HPDE6-E6E7 (cell line): Measurements from ENCODE around the gene INSC.

Experiments used
- DNase-seq: peaks from one replicate; pipeline ENCODE4 v3.0.0; 2011; ENCODE audit warnings: missing footprints; ENCODE audit errors: extremely low spot score

The INSC gene

DNA sequence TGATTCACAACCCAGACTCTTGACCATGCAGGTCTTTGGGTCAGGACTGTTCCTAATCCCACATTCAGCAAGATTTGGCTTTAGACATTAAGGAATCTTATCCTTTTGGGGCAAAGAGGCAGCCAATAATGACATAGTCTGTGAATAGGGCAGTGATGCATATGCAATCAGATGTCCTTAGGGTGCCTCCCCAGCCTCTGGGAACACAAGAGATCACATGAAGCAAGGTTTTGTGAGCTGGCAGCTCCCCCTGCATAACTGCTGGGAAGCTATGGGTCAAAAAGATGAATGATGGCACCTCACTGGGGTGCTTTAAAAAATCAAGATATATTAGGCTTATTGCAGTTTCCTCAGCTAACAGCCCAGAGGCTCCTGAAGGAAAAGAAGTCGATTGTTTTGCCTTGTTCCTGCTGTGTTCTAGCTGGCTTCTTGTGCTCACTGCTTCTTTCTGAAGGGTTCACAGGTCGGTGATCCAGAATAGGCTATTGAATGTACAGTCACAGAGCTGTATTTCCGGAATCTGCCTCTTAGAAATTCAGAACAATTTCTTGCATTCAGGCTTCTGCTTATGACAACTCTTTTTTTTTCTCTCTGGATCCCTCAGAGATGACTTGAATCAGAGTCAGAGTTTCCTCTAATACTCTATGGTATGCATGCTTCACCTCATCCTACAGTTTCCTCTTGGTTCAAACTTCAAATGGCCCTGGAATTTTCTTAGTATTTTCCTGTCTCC lies 31.7 kb downstream of the INSC start:
- no peak for DNase-seq

DNA sequence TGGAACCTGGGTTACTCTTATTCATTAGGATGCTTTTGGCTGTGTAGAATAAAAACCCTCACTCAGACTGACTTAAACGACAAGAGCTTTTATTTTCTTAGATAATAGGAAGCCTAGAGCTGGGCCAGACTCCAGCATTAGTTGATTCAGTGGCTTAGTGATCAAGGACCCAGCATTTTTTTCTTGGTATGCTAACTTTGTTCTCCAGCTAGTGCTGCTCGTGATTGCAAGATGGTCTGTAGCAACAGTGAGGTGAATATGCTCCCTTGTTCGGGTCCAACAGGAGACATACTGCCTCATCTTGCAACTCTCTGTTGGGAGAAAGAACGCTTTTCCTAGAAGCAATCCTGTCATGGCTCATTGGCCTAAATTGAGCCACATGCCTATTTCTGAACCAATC lies 33.4 kb downstream of the INSC start:
- no peak for DNase-seq

DNA sequence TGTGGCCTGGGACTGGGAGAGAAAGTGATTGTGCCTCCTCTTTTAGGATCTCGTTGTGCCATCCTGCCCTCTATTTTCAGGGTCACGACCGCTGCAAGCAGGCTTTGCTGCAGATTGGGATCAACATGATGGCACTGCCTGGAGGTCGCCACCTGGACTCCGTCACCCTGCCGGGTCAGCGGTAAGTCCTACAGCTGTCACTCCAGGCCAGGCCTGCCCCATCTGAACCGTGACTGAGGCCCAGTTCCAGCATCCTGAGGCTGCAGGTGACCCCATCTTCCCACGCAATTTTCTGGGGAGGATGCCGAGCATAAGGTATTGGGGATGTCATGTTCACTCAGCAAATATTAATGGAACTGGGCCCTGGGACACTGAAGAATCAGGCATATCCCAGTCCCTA lies 34.3 kb downstream of the INSC start:
- no peak for DNase-seq

DNA sequence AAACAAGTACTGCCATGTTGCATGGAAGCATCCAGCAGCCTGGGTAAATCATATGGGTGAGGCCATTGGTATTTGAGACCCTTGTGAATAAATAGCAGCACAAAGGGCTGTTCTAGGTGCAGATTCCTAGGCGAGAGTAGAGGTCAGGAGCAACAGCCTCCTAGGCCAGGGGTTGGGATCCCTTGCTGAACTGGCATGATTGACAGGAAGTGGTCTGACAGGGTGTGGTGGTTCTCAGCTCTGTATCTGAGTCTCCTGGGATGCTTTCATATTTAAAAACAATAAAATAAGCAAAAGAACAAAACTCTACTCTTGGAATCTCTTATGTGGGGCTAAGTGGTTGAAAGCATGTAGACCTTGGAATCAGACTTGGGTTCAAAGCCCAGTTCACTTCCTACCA lies 35.8 kb downstream of the INSC start:
- DNase-seq, result no peak

DNA sequence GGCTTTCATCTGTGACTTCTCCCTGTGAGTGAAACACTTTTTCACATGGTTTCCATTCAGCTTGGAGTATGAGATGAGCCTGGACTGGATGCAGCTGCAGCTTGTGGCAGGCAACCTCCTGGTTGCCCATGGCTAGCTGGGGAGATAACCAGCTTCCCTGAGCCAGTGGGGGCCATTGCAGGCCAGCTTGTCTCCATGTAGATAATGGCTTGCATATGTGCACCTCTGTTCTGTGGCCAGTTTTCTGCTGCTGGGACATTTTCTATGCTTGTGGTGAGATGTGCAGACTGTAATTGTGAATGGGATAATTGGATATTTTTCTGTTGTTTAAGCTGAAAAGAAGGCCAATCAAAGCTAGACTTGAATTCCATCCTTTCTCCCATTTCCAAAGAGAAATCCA lies 38.5 kb downstream of the INSC start:
- DNase-seq, result no peak

DNA sequence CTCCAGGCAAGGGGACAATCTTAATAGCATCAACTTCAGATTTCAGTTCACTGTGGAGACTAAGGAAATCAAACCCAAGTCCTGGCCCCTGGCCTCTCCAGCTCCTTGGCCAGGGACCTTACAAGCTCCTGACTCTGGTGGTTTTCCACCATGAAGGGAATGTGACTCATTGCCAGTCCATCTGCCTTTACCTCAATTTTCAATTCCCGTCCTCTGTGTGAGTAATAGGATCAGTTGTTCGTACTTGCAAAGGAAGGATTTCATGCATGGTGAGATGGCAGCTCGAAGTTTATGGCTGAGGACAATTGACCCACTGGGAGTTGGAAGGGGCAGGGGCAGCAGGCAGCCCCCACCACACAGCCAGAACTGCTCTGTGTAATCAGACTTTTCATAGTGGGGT lies 42.5 kb downstream of the INSC start:
- DNase-seq, result peak; percentile 46

DNA sequence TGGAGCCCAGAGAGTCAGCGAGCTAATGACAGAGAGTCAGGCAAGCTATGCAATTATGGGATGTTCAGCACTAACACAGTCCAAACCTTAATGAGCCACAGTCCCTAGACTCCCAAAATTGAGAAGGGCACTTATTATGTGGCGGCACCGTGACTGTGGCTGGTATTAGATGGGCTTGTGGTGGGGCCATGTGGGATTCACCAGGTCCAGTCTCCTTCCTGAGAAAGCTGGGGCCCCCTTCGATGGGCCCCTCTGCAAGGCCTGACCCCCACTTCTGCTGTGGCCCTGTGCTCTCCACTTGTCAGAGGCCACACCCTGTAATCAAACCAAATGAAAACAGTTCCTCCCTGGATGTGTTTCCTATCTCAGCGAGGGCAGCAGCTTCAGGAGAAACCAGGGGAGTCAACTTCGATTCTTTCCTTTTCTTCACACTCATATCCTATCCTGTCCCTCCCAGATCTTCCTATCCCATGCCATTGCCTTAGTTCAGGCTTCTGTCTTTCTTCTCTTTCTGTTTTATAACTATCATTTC lies 42.9 kb downstream of the INSC start:
- no peak for DNase-seq

DNA sequence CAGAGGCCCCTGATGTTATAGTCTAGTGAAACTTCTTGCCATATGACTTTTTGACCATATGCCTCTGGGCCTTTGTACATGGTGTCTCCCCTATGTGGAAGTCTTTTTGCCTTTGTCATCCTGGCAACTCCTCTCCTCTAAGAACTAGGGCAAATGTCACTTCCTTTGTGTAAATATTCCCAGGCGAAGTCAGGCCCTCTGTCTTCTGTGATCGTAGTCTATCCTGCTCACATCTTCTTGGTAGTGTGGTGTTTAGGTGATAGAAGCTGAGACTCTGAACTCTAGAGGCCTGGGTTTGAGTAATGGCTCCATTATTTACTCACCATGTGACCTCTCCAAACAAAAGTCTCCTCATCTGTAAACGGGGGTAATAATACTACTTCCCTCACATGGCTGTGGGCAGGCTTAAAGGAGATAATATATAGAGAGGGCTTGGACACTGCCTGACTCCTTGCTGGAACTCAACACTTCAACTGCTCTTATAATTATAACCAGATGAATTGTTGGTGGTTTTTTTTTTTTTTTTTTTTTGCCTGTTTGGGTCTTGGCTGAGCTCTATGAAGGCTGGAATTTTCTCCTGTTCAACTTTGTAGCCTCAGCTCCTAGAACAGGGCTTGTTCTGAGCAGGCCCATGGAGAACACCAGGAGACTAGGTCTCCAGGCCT lies 43.8 kb downstream of the INSC start:
- DNase-seq, result no peak

DNA sequence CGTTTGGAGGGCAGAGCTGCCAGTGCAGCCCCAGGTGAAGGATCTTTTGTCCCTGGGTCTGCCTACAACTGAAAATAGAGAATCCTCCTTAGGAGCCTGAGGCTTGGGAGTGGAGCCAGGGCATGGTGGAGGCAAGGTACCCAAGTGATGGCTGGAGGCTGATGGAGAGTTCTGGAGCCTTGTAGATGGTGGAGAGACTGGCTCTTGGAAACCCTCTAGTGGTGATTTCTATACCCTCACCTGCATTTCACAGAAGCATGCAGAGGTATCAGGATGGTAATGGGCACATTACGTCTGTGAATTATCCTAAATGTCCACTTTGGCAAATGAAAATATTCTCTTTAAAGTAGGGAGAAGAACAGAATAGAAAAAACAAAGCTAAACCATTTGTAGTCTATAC lies 44.4 kb downstream of the INSC start:
- peak; percentile 19 for DNase-seq

DNA sequence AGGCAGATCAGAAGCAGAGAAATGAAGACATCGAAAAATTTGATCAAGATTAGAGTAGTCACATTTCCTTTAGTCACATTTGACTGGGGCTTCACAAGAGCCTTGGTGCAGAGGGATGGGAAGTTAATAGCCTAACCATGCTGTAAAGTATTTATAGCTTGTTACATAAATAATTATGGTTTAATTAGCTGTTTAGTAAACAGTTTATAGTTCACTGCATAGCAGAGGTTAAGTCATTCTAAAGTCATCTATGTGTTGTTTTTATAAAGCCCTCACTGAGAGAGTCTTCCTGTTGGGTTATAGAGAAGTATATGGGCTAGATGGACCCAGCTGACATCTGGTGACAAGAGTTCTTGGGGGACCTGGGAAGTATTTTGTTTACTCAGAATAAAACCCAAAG lies 47.1 kb downstream of the INSC start:
- no peak for DNase-seq

DNA sequence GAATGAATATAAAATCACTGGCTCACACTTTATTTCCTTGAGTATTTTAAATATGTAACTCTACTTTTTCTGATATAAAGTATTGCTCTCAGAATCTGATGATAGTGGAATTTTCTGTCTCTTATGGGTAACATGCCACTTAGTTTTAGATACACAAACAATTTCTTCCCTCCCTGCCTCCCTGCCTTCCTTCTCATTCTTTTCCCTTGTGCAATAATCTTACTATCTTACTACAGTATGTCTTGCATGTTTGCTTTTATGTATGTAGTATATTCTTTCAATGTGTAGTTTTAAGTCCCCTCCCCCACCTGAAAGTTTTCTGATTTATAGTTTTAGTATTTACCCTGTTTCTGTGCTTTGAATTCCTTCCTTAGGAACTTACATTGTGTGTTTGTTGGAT lies 48.4 kb downstream of the INSC start:
- no peak for DNase-seq

DNA sequence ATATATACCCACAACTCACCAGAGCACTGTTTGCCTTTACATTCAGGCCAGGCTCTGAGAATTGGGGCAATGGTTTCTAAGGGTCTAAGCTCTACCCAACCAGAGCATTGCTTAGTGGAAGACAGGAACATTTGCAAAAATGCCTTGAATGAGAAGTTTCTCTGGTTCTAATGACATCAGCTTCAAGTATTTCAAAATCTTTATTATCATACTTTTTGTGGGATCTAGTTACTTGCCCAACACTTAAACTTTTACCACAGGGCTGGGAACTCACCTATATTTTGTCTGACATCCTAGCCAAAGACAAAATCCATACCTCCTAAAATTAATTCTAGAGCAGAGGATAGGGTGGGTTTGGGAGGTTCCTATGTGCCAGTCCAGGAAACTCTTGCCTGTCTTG lies 51.5 kb downstream of the INSC start:
- no peak for DNase-seq

DNA sequence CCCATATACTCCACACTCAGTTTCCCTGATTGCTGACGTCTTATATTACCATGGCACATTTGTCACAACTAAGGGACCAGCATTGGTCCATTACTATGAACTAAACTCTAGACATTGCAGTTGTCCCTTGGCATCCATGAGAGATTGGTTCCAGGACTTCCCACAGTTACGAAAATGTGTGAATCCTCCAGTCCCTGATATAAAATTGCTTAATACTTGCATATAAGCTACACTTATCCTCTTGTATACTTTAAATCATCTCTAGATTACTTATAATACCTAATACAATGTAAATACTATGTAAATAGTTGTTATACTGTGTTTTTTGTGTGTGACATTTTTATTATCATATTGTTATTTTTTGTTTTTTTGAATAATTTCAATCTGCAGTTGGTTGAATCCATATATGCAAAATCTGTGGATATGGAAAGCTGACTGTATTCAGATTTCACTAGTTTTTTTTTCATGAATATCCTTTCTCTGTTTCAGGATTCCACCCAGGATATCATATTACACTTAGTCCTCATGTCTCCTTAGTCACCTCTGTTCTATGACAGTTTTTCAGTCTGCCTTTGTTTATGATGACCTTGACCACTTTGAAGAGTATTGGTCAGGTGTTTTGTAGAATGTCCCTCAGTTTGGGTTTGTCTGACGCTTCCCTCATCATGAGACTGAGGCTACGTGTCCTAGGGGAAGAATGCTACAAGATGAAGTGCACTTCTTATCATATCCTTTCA lies 55.3 kb downstream of the INSC start:
- DNase-seq, result no peak

DNA sequence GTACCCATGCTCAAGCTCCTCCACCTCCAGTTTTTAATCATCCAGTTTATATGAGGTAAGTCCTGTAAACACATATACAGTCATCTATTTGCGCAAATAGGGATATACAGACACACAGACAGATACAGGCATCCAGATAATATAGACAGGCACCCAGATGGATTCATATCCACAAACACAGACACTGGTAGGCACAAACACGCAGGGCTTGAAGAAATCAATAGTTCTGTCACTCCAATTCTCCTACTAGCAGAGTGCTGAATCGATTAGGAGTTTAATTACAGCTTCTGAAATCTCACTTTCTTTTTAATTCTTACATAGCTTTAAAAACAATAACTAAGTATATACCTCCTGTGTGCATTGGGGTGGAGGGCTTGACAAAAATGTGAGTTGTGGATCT lies 56.0 kb downstream of the INSC start:
- no peak for DNase-seq

DNA sequence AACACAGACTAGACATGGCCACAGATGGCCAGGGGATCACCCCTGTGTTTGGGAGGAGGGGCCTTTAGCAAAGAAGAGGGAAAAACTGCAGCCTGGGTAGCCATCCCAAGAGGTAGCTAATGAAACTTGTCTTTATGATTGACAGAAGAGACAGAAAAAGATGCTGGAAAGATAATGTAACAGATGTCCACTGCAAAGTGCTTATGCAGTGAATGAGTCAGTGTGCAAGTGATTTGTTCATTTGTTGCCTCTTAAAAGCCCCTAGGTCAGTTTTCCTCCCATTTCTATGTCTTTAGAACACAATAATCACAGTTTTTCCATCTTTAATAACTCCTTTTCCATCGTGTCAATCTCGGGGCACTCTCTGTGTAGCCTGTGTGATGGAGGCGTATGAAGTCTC lies 57.2 kb downstream of the INSC start:
- DNase-seq, result no peak

DNA sequence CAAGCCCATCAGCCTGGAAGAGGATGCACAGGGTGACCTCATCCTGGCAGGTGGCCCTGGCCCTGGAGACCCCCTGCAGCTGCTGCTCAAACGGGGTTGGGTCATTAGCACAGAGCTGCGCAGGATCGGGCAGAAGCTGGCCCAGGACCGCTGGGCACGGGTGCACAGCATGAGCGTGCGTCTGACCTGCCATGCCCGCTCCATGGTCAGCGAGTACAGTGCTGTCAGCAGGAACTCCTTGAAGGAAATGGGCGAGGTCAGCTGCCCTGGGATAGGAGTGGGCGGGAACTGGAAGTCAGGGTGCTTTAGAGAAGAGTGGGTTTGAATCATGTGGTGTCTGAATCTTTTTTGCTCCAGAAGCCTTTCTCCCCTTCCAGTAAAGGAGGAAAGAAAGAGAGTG lies 61.1 kb downstream of the INSC start:
- DNase-seq, result no peak

DNA sequence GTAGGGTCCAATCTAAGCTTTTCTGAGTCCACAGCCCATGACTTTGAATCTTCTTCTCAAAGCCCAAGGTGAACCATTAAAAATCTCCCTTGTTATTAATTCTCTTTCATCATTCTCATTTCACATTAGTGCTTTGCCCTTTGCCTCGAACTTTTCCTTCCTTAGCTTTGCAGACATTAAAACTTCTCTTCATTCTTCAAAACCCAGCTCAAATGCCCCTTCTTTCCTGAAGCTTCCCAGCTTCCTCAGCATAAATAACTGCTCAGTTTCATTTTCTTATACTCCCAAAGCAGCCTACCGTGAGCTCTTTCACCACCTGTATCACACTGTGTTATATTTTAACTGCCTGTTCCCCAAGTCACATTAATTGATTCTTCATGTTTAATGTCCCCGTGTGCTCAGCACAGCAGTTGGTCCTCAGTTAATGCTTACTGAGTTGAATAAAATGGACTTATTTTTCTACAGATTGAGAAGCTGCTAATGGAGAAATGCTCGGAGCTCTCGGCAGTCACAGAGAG lies 62.0 kb downstream of the INSC start:
- no peak for DNase-seq

DNA sequence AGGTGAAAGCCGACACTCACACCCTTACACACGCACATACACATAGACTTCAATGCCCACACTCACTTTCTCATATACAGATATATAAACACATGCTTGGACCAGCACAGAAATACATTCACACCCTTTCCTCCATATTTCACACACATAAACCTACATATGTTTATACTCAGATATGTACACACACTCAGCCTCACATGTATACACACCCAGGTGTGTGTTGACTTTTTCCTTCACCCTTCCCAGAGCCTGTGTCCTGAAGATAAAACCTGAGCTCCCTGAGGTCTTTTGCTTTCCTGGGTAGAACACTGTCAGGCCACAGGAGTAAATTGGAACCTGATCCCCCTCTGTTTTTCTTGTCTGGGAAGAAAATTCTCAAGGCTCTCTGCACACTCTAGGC lies 62.8 kb downstream of the INSC start:
- DNase-seq, result no peak

DNA sequence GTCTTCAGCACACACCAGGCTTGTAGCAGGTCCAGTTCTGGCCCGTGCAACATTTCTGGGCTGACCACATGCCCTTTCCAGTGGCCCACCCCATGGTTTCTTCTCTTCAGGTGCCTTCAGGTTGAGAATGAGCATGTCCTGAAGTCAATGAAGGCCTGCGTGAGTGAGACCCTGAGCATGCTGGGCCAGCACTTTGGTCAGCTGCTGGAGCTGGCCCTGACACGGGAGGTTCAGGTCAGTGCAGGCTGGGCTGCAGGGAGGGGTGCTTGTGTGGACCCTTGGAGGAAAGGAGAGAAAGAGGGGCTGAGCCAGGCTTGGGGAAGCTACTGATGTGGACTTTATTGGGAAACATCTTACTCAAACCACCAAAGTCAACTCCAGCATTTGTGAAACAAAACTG lies 63.5 kb downstream of the INSC start:
- no peak for DNase-seq

DNA sequence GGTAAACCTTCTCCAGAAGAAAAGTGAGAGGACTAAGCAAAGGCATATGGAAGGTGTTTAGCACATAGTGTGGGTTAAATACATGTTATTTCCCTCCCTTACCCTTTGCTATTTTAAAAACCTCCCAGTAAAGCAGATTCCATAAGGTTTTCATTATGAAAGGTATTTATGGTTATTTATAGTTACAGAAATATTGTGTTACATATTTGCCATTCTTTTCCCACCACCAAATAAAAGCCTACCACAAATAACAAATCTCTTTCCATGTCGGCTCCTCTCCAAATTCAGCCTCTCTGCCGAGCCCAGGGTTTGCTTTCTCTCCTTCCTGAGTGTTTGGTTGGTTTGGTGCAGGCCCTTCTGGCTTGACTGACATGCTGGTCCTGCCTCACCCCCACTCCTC lies 64.4 kb downstream of the INSC start:
- no peak for DNase-seq

DNA sequence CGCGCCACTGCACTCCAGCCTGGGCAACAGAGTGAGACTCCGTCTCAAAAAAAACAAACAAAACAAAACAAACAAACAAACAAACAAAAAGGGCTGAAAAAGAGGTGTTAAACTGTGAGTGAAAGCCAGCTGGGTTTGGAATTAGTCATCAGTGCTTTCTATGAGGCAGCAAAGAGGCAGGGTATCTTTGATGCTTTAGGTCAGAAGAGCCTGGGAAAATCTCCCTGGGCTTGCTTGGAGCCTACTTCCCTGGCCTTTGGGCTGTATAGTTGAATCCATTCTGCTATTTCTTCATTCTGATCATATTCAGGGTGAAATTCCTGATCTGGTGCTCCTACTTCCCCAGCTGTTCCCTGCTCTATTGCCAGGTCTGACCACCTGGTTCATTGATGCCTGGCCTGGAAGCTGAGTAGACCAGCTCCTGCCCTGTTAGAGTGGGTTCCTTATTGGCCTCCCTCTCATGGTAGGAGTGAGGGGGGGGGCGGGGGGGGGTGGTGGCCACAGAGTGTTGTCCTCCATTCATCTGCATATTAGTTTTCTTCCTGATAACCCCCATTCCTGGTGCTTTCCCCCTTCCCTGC lies 65.6 kb downstream of the INSC start:
- DNase-seq, result no peak

DNA sequence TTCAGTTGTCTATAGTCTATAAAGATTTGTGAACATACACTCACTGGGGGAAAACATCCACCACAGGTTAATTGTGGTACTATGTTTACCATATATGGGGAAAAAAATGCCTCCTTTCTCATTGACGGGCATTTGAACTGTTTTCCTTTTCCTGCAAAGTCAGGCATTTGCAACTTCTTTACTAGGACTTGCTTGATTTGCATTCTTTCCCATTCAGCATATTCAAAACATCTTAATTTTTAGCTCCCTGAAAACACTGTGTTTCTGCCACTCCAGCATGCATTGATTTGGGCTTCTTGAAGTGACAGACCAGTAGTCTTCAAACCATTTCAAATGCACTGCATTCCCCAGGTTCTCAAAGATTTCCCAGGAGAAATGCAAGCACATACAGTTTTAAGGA lies 67.6 kb downstream of the INSC start:
- no peak for DNase-seq
